ENCODE measurements around the gene DNAI1. TPM values are rescaled to one million over a fixed set of nuclear protein-coding genes. Genes with fewer than 3 reads are reported as not detected.

The DNAI1 gene
- total and polyA plus RNA-seq, 2 of the 13 experiments (the other 11 are each of a cell fraction or from before 2014, with no cell fraction given), result not detected

- FAIRE-seq (no peak), ATAC-seq (no peak), DNase-seq (ENCODE audit: low spot score) (peak; percentile 25)
- whole genome bisulfite sequencing (ENCODE audit: low lambda C conversion rate), result 17% methylated on average over 1 of the region's 4 CpGs
- Histone ChIP-seq H3K27me3 (ENCODE audit: control insufficient read depth in 1 of 2, insufficient read depth in 2 of 2, low read length in 2 of 2) (no peaks in the 10 kb centered on the region), H3K9me3 (ENCODE audit: low read length) (no peaks in the 10 kb centered on the region), H3K9ac (ENCODE audit: insufficient read depth, low read depth, low read length) (no peak overlapping the region), H3K4me3 (replicated peaks in 1 of 3; ENCODE audit: insufficient read depth in 1 of 3, low read depth in 2 of 3, low read length in 3 of 3) (no peak overlapping the region), H2AFZ (ENCODE audit: low read length) (no peak overlapping the region), H3K4me2 (ENCODE audit: low read depth, low read length) (no peak overlapping the region), H3K27ac (ENCODE audit: extremely low read length, insufficient read depth, low read length) (no peak overlapping the region), H3K79me2 (ENCODE audit: insufficient read depth, low read length) (no peaks in the 10 kb centered on the region), H3K4me1 (ENCODE audit: insufficient read depth, low read length) (peaks cover 22% of the 10 kb centered on the region), H3K36me3 (replicated peaks in 1 of 2; ENCODE audit: control insufficient read depth in 1 of 2, insufficient read depth in 2 of 2, low read length in 2 of 2) (no peaks in the 10 kb centered on the region), H4K20me1 (ENCODE audit: insufficient read depth, low read length) (0 out of 2 replicates have a peak, but pooled peaks cover 5% of the 10 kb centered on the region)
- intact Hi-C loops (cut with micrococcal nuclease; ENCODE audit: unreplicated experiment) (no loop called here), in situ Hi-C loops (cut with HindIII; ENCODE audit: extremely low pct_ligation_motif_present, low pct_unique_long_range_greater_than_20kb) (loop anchor here (5.0 kb wide), 1 partner anchor 71 kb away; no protein-coding TSS in a partner anchor)
- POLR2A ChIA-PET, result no interaction called here
- CTCF ChIA-PET (ENCODE audit: low intra/inter-chr PET ratio, low total read pairs), result no interaction called here
- BruUV-seq (replicated peaks), result no TSS peak
- no peak for TF ChIP-seq ZBTB1 (CRISPR knock-in tag; IDR thresholded peaks at IDR 0.05; ENCODE audit: borderline replicate concordance)
- no peak for TF ChIP-seq PHF8 (CRISPR knock-in tag; IDR thresholded peaks at IDR 0.05)
- no peak for TF ChIP-seq MTF2 (CRISPR knock-in tag; IDR thresholded peaks at IDR 0.05; ENCODE audit: borderline replicate concordance)
- peak; percentile 39 for TF ChIP-seq SALL1 (CRISPR knock-in tag; IDR thresholded peaks at IDR 0.05)
- TF ChIP-seq NR2F1 (CRISPR knock-in tag; IDR thresholded peaks at IDR 0.05), result no peak
- TF ChIP-seq ZNF552 (CRISPR knock-in tag; IDR thresholded peaks at IDR 0.05; ENCODE audit: borderline replicate concordance), result no peak
- TF ChIP-seq ZNF709 (CRISPR knock-in tag; IDR thresholded peaks at IDR 0.05), result no peak
- no peak for TF ChIP-seq SRSF4 (IDR thresholded peaks at IDR 0.05; ENCODE audit: low read depth, low read length, poor library complexity, severe bottlenecking)
- no peak for TF ChIP-seq RELA (CRISPR knock-in tag; IDR thresholded peaks at IDR 0.05)
- no peak for TF ChIP-seq PBX3 (CRISPR knock-in tag; IDR thresholded peaks at IDR 0.05; ENCODE audit: borderline replicate concordance)
- no peak for TF ChIP-seq TFE3 (CRISPR knock-in tag; IDR thresholded peaks at IDR 0.05)
- no peak for TF ChIP-seq MIXL1 (CRISPR knock-in tag; IDR thresholded peaks at IDR 0.05)
- TF ChIP-seq KLF16 (CRISPR knock-in tag; IDR thresholded peaks at IDR 0.05), result peak in 1 of 2 experiments; percentile 27; a peak in 1 of 4 replicates
- TF ChIP-seq ZNF24 (IDR thresholded peaks at IDR 0.05), result no peak
- peak; percentile 73 to 94 for TF ChIP-seq REST (IDR thresholded peaks at IDR 0.05; ENCODE audit: borderline replicate concordance in 1 of 2, low read depth in 1 of 2, low read length in 2 of 2)
- no peak for TF ChIP-seq SP140L (CRISPR knock-in tag; IDR thresholded peaks at IDR 0.05; ENCODE audit: borderline replicate concordance)
- TF ChIP-seq BATF2 (CRISPR knock-in tag; IDR thresholded peaks at IDR 0.05), result no peak
- no peak for TF ChIP-seq PHB2 (IDR thresholded peaks at IDR 0.05; ENCODE audit: partially characterized antibody)
- no peak for TF ChIP-seq JDP2 (CRISPR knock-in tag; IDR thresholded peaks at IDR 0.05; ENCODE audit: borderline replicate concordance)
These were observed 27.7 kb upstream of the DNAI1 start for GRCh38 chr9:34430843-34431437.

Data from HepG2 (cell line).